UCSD-AML1 (cell line): Measurements from ENCODE around the gene LMAN2.
"Not testable (repeated sequence)": the region's sequence is repeated elsewhere in the genome, so short reads cannot be mapped to it uniquely, and the experiment has no call there.

Experiments
- DNase-seq: peaks from one replicate; lab custom pipeline; 2025; ENCODE audit not compliant: unreplicated experiment; lab: John Stamatoyannopoulos, UW

LMAN2 gene

DNA sequence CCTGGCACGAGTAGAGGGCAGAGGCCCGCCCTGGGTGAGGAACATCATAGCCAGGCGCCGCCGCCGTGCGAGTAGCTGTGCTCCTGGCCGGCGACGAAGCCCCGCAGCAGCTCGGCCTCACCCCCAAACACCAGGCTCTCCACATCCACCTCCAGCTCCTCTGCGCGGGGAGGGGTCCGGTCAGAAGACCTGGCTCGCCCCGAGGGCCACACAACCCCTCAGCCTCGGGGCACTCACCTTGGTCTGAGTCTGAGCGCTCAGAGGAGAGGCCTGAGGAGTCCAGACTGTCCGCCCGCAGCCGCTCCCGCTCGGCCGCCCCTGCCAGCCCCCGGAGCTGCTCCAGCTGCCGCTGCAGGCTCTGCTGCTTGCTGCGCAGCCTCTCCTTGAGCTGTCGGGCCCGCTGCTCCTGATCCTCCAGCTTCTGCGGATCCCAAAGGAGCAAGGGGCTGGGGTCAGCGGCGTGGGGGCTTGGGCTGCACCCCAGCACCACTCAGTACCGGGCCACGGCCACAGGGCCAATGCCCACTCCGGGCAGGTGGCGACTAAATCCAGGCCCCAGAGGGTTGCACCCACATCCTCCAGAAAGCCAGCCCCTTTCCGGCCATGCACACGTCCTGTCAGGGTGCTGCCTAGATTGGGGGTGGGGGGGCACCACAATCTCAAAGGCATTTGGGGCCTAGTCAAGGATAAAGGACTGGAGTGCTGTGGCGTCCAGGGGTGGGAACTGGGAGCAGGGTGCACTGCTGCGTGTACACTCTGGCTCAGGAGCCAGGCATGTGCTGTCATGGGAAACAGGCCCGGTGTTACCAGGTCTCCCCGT, 43.7 kb downstream of the LMAN2 start:
- DNase-seq, result peak; percentile 71

GRCh38 chr5:177306674-177307543, 44.6 kb downstream of the LMAN2 start:
- DNase-seq, result peak; percentile 77

DNA sequence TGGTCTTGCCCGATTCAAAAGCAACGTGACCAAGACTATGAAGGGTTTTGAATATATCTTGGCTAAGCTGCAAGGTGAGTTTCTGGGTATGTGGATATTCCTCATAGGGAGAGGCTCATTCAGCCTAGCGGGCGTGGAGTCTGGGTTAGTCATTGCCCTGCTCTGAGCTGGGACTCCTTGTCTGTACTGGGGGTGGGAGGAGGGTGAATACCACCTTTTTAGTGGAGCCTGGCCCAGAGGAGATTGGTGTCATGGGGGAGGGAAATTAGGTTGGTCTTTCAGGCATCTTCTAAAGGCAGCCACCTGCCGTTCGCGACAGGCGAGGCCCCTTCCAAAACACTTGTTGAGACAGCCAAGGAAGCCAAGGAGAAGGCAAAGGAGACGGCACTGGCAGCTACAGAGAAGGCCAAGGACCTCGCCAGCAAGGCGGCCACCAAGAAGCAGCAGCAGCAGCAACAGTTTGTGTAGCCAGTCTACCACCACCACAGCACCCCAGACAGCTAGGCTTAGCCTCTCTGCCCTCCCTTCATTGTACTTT, 45.3 kb downstream of the LMAN2 start:
- DNase-seq, result not testable (repeated sequence)

DNA sequence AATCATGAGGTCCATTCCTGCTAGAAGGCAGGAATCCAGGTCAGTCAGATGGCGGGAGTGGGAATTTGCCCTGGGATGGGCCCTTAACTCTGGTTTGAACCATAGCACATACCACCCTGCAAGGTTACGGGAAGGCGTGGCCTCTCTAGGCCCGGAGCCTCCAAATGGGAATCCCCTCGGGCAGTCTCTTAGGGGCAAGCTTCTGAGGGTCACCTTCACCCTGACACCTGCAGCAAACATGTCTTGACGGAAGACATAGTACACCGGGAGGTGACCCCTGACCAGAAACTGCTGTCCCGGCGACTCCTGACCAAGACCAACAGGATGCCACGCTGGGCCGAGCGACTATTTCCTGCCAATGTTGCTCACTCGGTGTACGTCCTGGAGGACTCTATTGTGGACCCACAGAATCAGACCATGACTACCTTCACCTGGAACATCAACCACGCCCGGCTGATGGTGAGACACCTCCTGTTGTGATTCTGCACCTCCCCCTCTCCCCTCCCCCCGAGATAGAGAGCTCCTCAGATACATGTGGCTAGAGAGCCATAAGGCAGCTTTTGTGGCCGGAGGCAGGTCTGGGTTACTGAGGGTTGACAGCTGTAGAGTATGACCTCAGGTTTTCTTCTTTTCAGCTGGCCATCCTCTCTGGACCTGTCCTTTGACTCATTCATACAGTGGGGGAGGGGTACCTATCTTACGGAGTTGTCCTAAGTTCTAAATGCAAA, 46.9 kb downstream of the LMAN2 start:
- peak; percentile 41 for DNase-seq

DNA sequence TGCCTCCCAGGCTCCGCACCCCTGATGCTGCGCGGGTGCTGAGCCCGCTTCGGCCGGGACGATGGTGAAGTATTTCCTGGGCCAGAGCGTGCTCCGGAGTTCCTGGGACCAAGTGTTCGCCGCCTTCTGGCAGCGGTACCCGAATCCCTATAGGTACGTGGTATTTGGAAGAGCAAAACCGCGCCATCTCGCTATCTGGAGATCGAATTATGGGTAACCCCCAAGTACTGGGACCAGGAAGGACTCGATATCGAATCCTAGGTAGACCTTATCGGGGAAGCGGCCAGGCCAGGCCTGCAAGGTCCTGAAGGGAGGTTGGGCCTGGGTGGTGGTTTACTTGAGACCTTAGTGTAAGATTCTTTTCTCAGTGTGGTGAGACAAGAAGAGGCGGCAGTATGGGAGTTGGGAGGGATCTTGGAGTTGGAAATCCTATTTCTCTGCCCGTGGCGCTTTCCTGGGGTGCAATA, 47.5 kb downstream of the LMAN2 start:
- DNase-seq, result no peak

- DNase-seq, result peak; percentile 90
These were observed 48.1 kb downstream of the LMAN2 start, which contains the start of the genes PRELID1 and RAB24 for GRCh38 chr5:177303121-177303924. PRELID1 (plus strand) TSS chr5:177303799; CDS start chr5:177303986, 187 bp downstream. RAB24 (minus strand) TSS chr5:177303719; CDS start chr5:177303288, 431 bp downstream.

- DNase-seq, result peak; percentile 59
These were observed 48.9 kb downstream of the LMAN2 start for GRCh38 chr5:177302354-177303110.

GRCh38 chr5:177301503-177302165, 49.8 kb downstream of the LMAN2 start:
- no peak for DNase-seq

DNA sequence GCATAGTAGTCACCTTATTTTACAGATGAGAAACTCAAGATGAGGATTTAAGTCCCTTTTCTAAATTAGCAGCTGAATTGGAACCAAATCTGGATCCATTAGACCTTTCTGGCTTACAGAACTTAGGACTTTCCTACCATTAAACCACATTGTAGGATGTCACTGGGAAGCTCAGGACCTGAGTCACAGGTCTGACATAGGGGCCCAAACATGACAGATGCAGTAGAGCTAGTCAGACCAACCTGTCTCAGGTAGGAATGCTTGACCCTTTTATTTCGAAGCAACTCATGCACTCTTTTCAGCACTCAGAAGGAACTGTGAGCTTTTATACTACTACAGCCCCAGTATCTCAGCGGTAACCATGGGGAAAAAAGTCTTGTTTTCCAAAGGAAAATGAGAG, 50.5 kb downstream of the LMAN2 start:
- no peak for DNase-seq

DNA sequence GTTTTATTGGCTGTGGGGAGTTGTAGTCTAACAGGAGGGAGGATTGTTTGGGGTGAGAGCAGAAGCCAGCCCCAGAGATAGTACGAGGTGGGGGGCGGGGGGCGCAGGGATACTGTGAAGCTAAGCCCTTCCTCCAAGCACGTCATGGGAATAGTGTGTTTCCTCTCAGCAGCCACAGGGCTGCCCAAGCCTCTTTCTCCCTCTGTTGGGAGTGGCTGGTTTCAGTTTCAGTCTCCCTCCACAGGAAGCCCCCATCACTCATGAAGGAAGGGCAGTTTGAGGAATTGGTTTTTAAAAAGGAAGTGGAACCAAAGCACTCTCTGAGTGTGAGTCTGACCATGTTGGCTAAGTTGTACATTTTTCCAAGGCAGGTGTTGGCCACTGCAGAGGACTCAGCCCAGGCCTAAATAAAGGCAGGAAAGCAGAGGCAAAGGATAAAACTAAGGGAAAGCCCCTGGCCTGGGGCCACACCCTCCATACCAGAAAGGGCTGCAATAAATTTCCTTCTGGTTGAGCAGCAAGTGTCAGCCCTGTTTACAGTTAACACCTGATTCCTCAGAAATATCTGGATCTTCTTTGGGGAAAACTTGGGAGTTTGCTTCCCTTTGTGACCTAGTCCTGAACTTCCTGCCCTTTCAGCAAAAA, 51.1 kb downstream of the LMAN2 start:
- DNase-seq, result peak; percentile 88

DNA sequence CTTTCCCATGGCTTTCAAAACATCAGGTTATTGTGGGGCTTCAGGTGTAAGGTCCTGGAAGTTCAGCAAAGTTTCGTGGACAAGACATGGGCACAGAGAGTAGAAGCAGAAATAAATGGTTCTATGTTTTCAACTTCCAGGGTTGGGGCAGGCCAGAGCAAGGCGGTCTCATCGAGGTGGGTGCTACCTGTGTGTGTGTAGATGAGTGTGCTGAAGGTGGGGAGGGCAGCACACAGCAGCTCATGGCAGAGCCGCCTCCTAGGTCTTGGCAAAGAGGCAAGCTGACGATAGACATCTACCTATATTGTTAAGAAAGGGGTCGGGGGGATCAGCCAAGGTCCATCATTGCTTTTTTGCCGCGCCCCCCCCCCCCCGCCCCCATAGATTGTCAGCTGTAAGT, 51.8 kb downstream of the LMAN2 start:
- DNase-seq, result no peak

GRCh38 chr5:177297922-177298321, 53.5 kb downstream of the LMAN2 start:
- DNase-seq, result no peak

- peak; percentile 29 for DNase-seq
These were observed 54.9 kb downstream of the LMAN2 start for GRCh38 chr5:177296581-177296980.

DNA sequence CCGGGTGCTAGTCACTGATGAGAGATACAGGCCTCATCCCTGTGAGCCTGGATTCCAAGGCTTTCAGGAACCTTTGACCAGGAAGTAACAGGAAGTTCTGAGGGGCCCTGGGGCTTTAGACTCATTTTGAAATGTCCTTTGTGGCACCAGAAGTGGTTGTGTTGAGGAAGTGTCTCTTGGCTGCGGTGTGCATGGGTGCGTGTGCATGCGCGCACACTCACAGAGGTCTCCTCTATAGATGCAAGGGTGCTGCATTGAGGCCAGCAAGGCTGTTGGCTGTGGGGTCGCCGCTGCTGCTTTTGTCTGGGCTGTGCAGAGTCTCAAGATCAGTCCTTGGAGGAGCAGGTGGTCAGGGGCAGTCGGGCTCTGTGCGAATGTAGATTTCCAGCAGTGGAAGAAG, 55.5 kb downstream of the LMAN2 start:
- DNase-seq, result no peak

GRCh38 chr5:177294632-177295031, 56.8 kb downstream of the LMAN2 start:
- no peak for DNase-seq

- no peak for DNase-seq
These were observed 57.5 kb downstream of the LMAN2 start for GRCh38 chr5:177293819-177294581.

- no peak for DNase-seq
These were observed 59.7 kb downstream of the LMAN2 start for GRCh38 chr5:177291735-177292134.
